Effector memory CD4-positive, alpha-beta T cell (primary cell): ENCODE data around the gene SH3GL2.

Experiments
- DNase-seq, 3 donors: peaks; one replicate each; pipeline ENCODE4 v3.0.0-alpha.2; 2020
- H3K27ac ChIP-seq: 2 replicates; pipeline ENCODE4 v1.7.0; 2013; ENCODE audit warnings: mild to moderate bottlenecking, low read length, moderate library complexity; ENCODE audit not compliant: insufficient read depth, poor library complexity, severe bottlenecking
- H3K27me3 ChIP-seq: replicated peaks from 2 replicates; pipeline ENCODE4 v1.7.0; 2013; ENCODE audit warnings: mild to moderate bottlenecking, low read length; ENCODE audit not compliant: insufficient read depth, control insufficient read depth, poor library complexity, severe bottlenecking
- H3K36me3 ChIP-seq: 2 replicates; pipeline ENCODE4 v1.7.0; 2013; ENCODE audit warnings: mild to moderate bottlenecking, low read length, moderate library complexity; ENCODE audit not compliant: control insufficient read depth, insufficient read depth
- H3K4me1 ChIP-seq: 2 replicates; pipeline ENCODE4 v1.7.0; 2013; ENCODE audit warnings: low read length, mild to moderate bottlenecking; ENCODE audit not compliant: control insufficient read depth, insufficient read depth, poor library complexity, severe bottlenecking
- H3K4me3 ChIP-seq: 2 replicates; pipeline ENCODE4 v1.7.0; 2013; ENCODE audit warnings: low read length, low read depth, mild to moderate bottlenecking; ENCODE audit not compliant: insufficient read depth, poor library complexity, severe bottlenecking
- H3K9me3 ChIP-seq: 2 replicates; pipeline ENCODE4 v1.7.0; 2013; ENCODE audit warnings: mild to moderate bottlenecking, low read length, moderate library complexity; ENCODE audit not compliant: control insufficient read depth

SH3GL2 gene

DNA sequence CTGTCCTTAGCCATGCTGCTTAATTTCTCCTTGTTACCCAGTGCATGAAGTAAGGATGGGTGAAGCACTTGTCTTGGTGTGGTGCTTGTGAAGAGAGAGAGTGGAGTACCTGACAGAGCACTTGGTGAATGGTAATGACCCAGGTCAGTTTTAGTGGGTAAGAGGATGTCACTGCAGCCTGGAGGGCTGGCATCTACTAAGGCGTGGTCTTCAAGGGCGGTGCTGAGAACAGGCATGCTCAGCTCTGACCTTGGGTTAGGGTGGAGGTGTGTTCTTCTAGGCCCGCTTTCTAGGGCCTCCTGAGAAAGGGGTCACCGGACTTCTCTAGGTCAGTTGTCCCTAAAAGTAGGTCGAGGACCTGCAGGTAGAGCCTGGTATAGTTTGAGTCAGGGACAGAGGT, 25.7 kb downstream of the SH3GL2 start:
- H3K4me1 ChIP-seq, result no peaks in the 10 kb centered on the region

DNA sequence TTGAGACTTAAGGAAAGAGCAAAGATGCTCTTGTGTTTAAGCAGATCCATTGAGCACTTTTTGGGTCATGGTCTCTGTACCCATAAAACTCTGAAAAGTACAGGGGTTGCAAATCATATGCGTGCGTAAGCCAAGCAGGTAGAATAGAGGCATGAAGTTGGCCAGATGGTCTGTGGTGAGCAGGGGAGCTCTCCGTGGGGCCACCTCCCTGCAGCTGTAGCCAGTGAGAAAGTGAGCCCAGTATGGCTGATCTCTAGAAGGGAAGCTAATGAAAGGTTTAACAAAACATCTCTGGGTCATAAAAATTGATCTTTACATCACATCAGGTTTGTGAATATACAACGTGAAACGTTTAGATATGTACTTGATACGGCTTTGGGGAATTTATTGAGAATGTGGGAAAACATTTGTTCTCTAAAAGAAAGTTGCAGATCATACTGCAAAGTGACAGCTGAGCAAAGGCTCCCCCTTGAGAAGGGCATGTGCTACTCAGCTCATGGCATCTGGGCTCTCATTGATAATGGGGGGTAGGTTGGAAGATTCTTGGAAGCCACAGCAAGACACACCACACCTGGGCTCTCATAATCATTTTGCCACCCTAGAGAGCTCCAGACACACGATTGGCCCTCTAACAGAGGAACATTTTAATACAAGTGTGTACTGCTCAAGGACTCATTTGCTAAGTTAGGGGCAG, 30.6 kb downstream of the SH3GL2 start:
- Histone ChIP-seq H3K4me3 (no peak overlapping the region), H3K4me1 (no peaks in the 10 kb centered on the region), H3K27ac (no peak overlapping the region), H3K36me3 (no peaks in the 10 kb centered on the region), H3K9me3 (no peaks in the 10 kb centered on the region), H3K27me3 (no peaks in the 10 kb centered on the region)
- no peak for DNase-seq

More for the DNA sequence above, 25.7 kb downstream of the SH3GL2 start:
- no peak overlapping the region for H3K27ac ChIP-seq
- no peaks in the 10 kb centered on the region for H3K36me3 ChIP-seq
- H3K9me3 ChIP-seq, result no peaks in the 10 kb centered on the region
- DNase-seq, result no peak
- H3K27me3 ChIP-seq, result no peaks in the 10 kb centered on the region
- no peak overlapping the region for H3K4me3 ChIP-seq

DNA sequence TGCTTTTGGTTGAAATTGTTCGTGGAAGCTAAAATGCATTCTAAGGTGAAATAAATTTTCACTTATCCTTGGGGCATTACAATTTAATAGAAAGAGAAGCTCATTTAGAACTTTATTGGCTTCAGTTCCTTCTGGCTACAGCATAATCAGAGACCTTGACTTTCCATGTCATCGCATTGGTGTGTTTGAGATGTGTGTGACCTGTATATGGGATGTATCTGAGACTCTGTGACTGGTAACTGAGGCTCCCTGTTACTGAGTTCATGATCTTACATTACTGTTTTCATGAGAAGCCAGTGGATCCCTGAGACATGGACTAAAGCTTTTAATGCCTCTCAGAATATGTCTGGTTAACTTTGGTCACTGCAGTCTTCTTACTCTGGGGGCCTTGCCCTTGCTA, 32.5 kb downstream of the SH3GL2 start:
- no peaks in the 10 kb centered on the region for H3K27me3 ChIP-seq
- DNase-seq, result no peak
- no peaks in the 10 kb centered on the region for H3K4me1 ChIP-seq
- H3K4me3 ChIP-seq, result no peak overlapping the region
- H3K27ac ChIP-seq, result no peak overlapping the region
- H3K36me3 ChIP-seq, result no peaks in the 10 kb centered on the region
- H3K9me3 ChIP-seq, result no peaks in the 10 kb centered on the region

DNA sequence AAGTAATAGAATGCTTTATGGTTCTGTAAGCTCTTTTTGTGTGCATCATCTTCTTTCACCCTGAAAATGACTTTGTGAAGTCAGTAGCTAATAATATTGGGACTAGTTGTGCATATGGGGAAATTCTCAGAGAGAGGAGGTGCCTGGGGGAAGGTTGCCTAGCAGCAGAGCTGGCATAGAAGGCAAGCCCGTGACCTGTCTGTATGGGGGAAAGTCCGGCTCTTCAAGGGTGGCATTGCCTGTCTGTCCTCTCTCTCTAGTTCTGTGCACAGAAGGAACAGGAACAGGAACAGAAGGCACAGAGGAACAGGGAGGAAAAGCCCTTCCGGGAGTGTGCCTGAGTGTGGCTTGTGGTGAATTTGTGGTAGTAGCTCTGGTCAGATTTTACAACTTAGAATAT, 33.1 kb downstream of the SH3GL2 start:
- DNase-seq, result no peak
- H3K4me1 ChIP-seq, result no peaks in the 10 kb centered on the region

DNA sequence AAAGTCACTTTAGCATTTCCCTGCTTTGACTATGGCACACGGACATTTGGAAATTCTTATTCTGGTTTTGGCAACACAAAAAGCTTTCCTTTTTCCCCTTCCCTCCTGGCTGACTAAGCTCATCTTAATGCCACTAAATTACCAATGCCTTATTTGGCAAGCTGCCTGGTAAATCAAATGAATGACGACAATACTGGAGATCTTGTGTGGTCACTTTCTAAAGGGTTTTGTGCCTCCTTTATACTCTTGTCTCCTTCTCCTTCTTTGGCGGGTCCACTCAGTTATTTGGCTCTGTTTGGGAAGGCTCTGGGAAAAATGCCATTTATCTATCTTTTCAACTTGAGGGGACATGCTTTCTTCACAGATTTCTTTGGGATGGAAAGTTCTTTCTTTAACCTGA, 34.9 kb downstream of the SH3GL2 start:
- DNase-seq, result no peak
- no peaks in the 10 kb centered on the region for H3K9me3 ChIP-seq
- H3K4me1 ChIP-seq, result no peaks in the 10 kb centered on the region
- H3K27ac ChIP-seq, result no peak overlapping the region
- no peaks in the 10 kb centered on the region for H3K27me3 ChIP-seq
- no peak overlapping the region for H3K4me3 ChIP-seq
- H3K36me3 ChIP-seq, result no peaks in the 10 kb centered on the region

More for the DNA sequence above, 33.1 kb downstream of the SH3GL2 start:
- Histone ChIP-seq H3K4me3 (no peak overlapping the region), H3K9me3 (no peaks in the 10 kb centered on the region), H3K36me3 (no peaks in the 10 kb centered on the region), H3K27ac (no peak overlapping the region), H3K27me3 (no peaks in the 10 kb centered on the region)

DNA sequence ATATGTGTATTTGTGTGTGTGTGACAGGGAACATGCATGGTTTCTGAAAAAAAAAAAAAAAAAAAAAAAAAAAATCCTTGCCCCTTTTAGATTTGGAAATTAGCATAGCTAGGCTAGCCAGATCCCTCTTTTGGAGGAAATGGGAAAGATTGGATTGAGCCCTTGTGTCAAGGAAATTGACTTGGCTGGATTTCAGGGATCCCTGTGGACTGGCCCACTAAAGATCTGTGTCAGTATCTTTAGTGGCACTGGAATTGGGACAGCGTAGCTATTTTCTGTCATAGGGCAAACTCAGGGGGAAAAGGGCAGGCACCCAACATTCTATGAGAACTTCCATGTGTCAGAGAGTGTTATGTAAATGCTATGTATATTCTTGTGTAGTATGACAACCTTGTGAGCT, 35.4 kb downstream of the SH3GL2 start:
- Histone ChIP-seq H3K36me3 (no peaks in the 10 kb centered on the region), H3K4me3 (no peak overlapping the region), H3K27me3 (no peaks in the 10 kb centered on the region), H3K9me3 (no peaks in the 10 kb centered on the region), H3K27ac (no peak overlapping the region), H3K4me1 (no peaks in the 10 kb centered on the region)
- DNase-seq, result no peak

DNA sequence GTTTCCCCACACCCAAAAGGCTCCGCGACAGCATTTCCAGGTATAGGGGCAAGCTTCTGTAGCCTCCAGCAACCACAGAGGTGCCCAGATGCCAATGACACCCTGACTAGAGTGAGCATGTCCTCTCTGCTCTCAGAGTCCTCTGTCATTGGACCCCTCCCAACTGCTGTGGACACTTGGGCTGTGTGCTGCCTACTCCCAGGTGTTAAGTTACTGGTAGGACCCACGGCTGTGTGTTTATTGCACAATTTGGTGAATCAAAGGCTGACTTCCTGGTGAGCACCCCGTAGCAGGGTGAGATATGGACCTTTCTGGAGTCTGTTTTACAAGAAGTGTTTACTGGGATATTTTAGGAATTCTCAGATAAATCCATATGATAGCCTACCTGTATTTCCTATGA, 36.0 kb downstream of the SH3GL2 start:
- Histone ChIP-seq H3K4me3 (no peak overlapping the region), H3K27ac (no peak overlapping the region), H3K27me3 (no peaks in the 10 kb centered on the region), H3K9me3 (no peaks in the 10 kb centered on the region), H3K4me1 (no peaks in the 10 kb centered on the region), H3K36me3 (no peaks in the 10 kb centered on the region)
- DNase-seq, result no peak

DNA sequence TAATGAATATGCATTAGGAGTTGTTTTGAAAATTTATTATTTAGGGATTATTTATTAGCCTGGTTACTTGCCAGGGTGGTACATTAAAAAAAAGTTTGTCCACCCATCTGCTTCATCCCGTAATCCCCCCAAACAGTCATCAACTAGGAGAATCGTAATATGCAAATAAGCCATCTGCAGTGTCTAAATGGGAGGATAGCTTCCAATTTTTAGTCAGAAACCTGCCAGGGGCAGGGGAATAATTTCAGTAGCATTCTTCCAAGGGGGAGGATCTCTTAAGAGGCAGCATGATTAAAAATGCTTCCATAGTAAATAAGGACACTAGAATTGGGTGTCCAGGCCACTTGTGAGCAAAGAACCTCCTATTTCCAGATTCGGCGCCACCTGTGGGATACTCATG, 43.3 kb downstream of the SH3GL2 start:
- no peaks in the 10 kb centered on the region for H3K36me3 ChIP-seq
- no peak overlapping the region for H3K4me3 ChIP-seq
- no peaks in the 10 kb centered on the region for H3K27me3 ChIP-seq
- DNase-seq, result no peak
- H3K4me1 ChIP-seq, result no peaks in the 10 kb centered on the region
- no peak overlapping the region for H3K27ac ChIP-seq
- no peaks in the 10 kb centered on the region for H3K9me3 ChIP-seq

DNA sequence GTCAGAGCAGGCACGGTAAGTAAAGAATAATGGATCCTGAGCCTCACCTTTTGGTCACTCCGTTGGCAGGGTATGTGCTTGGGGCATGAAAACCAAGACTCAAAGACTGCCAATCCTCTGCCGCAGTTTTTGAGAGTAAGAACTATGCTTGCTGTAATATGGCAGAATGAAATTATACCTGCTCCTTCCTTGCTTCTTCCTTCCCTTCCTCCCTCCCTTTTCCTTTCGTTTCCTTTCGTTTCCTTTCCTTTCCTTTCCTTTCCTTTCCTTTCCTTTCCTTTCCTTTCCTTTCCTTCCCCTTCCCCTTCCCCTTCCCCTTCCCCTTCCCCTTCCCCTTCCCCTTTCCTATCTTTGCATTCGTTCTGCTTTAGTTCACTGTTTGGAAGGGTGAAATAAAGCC, 43.9 kb downstream of the SH3GL2 start:
- H3K9me3 ChIP-seq, result no peaks in the 10 kb centered on the region
- no peaks in the 10 kb centered on the region for H3K27me3 ChIP-seq
- no peak overlapping the region for H3K4me3 ChIP-seq
- H3K36me3 ChIP-seq, result no peaks in the 10 kb centered on the region
- no peak for DNase-seq
- H3K4me1 ChIP-seq, result no peaks in the 10 kb centered on the region
- H3K27ac ChIP-seq, result no peak overlapping the region

DNA sequence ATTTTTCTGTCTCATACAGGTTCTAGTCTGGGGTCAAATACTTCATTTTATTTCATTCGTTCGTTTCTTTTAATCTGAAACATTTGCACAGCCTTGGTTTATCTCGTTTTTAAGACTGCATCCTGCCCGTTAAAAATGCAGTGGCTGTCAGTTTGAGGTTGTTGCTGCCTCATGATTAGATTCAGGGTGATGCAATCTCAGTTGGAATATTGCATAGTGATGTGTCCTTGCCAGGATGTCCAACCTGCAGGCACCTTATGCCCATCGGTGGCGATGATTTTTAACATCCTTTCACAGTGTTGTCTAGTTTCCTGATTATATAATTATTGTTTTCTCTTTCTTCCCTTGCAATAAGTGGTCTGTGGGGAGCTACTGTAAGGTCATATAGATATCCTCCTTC, 45.1 kb downstream of the SH3GL2 start:
- H3K27ac ChIP-seq, result no peak overlapping the region
- H3K27me3 ChIP-seq, result no peaks in the 10 kb centered on the region
- H3K9me3 ChIP-seq, result no peaks in the 10 kb centered on the region
- DNase-seq, result no peak
- H3K4me3 ChIP-seq, result no peak overlapping the region
- H3K4me1 ChIP-seq, result no peaks in the 10 kb centered on the region
- no peaks in the 10 kb centered on the region for H3K36me3 ChIP-seq
